Heart left ventricle (tissue), 16 donors: ENCODE data around the gene FKBP1B. TPM values are rescaled to one million over a fixed set of nuclear protein-coding genes. Genes with fewer than 3 reads are reported as not detected.

Source experiments
- ATAC-seq, 4 donors: fragments of 200-7000 bp; cut with Tn5 transposase; one replicate each; pipeline ENCODE4 v1.9.1; 2020 to 2022; ENCODE audit warnings: moderate library complexity in 4 of 4, mild to moderate bottlenecking in 3 of 4, moderate number of reproducible peaks in 1 of 4
- DNase-seq, 5 donors: peaks; one replicate each; pipeline ENCODE4 v3.0.0-alpha.2; 2020
- H3K27ac ChIP-seq, 12 donors: fragments of 200-600 bp; sonication (generic) in 4 of 12; one replicate each; pipeline versions ENCODE4 v1.5.0 to v1.8.0; 2016 to 2022; ENCODE audit warnings: mild to moderate bottlenecking in 2 of 12
- H3K27me3 ChIP-seq, 9 donors: fragments of 200-600 bp; sonication (generic) in 2 of 9; one replicate each; pipeline versions ENCODE4 v1.5.1 to v1.8.0; 2016 to 2022; ENCODE audit warnings: mild to moderate bottlenecking in 3 of 9
- H3K36me3 ChIP-seq, 9 donors: fragments of 200-600 bp; sonication (generic) in 2 of 9; one replicate each; pipeline versions ENCODE4 v1.5.0 to v1.8.0; 2018 to 2022; ENCODE audit warnings: mild to moderate bottlenecking in 2 of 9
- H3K4me1 ChIP-seq, 12 donors: fragments of 200-600 bp; sonication (generic) in 4 of 12; one replicate each; pipeline versions ENCODE4 v1.5.0 to v1.8.0; 2016 to 2022; ENCODE audit warnings: mild to moderate bottlenecking in 3 of 12
- H3K4me3 ChIP-seq, 12 donors: fragments of 200-600 bp; sonication (generic) in 4 of 12; one replicate each; pipeline versions ENCODE4 v1.5.0 to v1.8.0; 2017 to 2022; ENCODE audit warnings: mild to moderate bottlenecking in 9 of 12, moderate library complexity in 4 of 12
- H3K9me3 ChIP-seq, 12 donors: fragments of 200-600 bp; sonication (generic) in 4 of 12; one replicate each; pipeline versions ENCODE4 v1.5.0 to v1.8.0; 2016 to 2022; ENCODE audit warnings: mild to moderate bottlenecking in 1 of 12
- POLR2A ChIP-seq, 2 donors: fragments of 450-650 bp; IDR thresholded peaks; one replicate each; pipeline ENCODE4 v1.6.1; 2017; ENCODE audit warnings: antibody characterized with exemption in 2 of 2, mild to moderate bottlenecking in 2 of 2, moderate library complexity in 2 of 2
- WGBS, 4 donors: extraction: QIAGEN DNeasy Blood & Tissue Kit in 2 of 4; methylation state at CpG; one replicate each; pipeline versions ENCODE4 v1.1.5 to v1.1.7; 2013 to 2018; 5-methylcytosine and 5-hydroxymethylcytosine counted together
- intact Hi-C, 10 donors: fragments of 100-400 bp; cut with DNase I; formaldehyde crosslinking; loops; one replicate each; pipeline versions ENCODE4 v1.11.1 to v1.14.2; 2022
- polyA plus RNA-seq, 2 donors: library from polyadenylated mRNA; stranded (reverse); fragments of 200-250 nt; gene quantifications; one replicate each; pipeline ENCODE4 v1.2.3, GENCODE V29; 2013
- total RNA-seq, 9 donors: library from RNA; depleted of rRNA in 2 of 9; stranded (reverse); fragments of >200 nt in 2 of 9; fragmentation: NEBNext Ultra II Directional in 3 of 9; extraction: Animal tissue kit (Norgen Biotek cat#: 25700) in 3 of 9; gene quantifications; one replicate each; pipeline versions ENCODE4 v1.1.0 to v1.2.4, GENCODE V29; 2016 to 2023
- TF ChIP-seq, protein P1 (sequence below), 12 donors: fragments of 200-600 bp; sonication (generic) in 4 of 12; IDR thresholded peaks; one replicate each; pipeline versions ENCODE4 v1.5.0 to v1.8.0; 2018 to 2022; ENCODE audit warnings: antibody characterized with exemption in 12 of 12, mild to moderate bottlenecking in 5 of 12
- donor health status: ischemic (EF 13 %, LVEDD 7.1; RV severe dilation, severe dysfunction).
- donor health status: healthy with polysubstance abuse.
- donor health status: DM: no; HTN: yes; CAD: no.
- donor health status: DM: no; HTN: no; CAD: no.
- donor health status: ischemic (EF 25% LVEDD 6.9; RV normal size, moderate dysfunction).
- donor health status: ischemic (EF 25% LVEDD 5.7; RV mildly dilated, moderate dysfunction).
- donor health status: healthy.
- donor health status: DM: yes; HTN: yes; CAD: no.
- donor health status: ischemic (EF 35%, LVEDD 5.7; RV mildly dilated, moderate dysfunction).
- donor health status: nonischemic (EF 11% LVEDD 7.7; RV severe dilation, severe dysfunction).
- donor health status: DM: yes; HTN: yes; CAD: no.
- donor health status: PGD.
- donor health status: ischemic (EF 29% LVEDD 5.4; RV normal size, mild dysfunction).
- donor health status: nonischemic (EF 23%, LVEDD 6.1; RV moderate dilation, normal function).

The FKBP1B gene
- total and polyA plus RNA-seq, 11 donors: 1.4 to 7.6 (median 2.6) TPM

- TF ChIP-seq, protein P1, sequence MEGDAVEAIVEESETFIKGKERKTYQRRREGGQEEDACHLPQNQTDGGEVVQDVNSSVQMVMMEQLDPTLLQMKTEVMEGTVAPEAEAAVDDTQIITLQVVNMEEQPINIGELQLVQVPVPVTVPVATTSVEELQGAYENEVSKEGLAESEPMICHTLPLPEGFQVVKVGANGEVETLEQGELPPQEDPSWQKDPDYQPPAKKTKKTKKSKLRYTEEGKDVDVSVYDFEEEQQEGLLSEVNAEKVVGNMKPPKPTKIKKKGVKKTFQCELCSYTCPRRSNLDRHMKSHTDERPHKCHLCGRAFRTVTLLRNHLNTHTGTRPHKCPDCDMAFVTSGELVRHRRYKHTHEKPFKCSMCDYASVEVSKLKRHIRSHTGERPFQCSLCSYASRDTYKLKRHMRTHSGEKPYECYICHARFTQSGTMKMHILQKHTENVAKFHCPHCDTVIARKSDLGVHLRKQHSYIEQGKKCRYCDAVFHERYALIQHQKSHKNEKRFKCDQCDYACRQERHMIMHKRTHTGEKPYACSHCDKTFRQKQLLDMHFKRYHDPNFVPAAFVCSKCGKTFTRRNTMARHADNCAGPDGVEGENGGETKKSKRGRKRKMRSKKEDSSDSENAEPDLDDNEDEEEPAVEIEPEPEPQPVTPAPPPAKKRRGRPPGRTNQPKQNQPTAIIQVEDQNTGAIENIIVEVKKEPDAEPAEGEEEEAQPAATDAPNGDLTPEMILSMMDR (IDR thresholded peaks at IDR 0.05): no peak
- TF ChIP-seq POLR2A (IDR thresholded peaks at IDR 0.05): no peak
- ATAC-seq: no peak
- Histone ChIP-seq H3K4me3 (no peak overlapping the region), H3K27ac (no peak overlapping the region), H3K4me1 (no peaks in the 10 kb centered on the region), H3K27me3 (no peaks in the 10 kb centered on the region), H3K36me3 (peaks cover 0 to 14% (median 3%) of the 10 kb centered on the region in 9 donors), H3K9me3 (no peaks in the 10 kb centered on the region)
- intact Hi-C loops: no loop called here
- 68 to 93% (median 84%) methylated on average over 4 of the region's 4 CpGs for WGBS, 4 donors
- DNase-seq: no peak
Measured at GRCh38 chr2:24020244-24020643, 29.3 kb upstream of the FKBP1B start.

- Histone ChIP-seq H3K9me3 (no peaks in the 10 kb centered on the region), H3K27ac (no peak overlapping the region), H3K4me1 (no peaks in the 10 kb centered on the region), H3K36me3 (peaks cover 0 to 20% (median 6%) of the 10 kb centered on the region in 9 donors), H3K27me3 (no peaks in the 10 kb centered on the region), H3K4me3 (no peak overlapping the region)
- no peak for DNase-seq
- WGBS, 4 donors: 74 to 80% (median 77%) methylated on average over 15 to 19 of the region's 19 CpGs
- peak in 2 of 4 donors; percentile 44 to 46 for ATAC-seq
- TF ChIP-seq, protein P1 (IDR thresholded peaks at IDR 0.05): peak in 3 of 12 donors; percentile 10 to 19 (median 11)
- no peak for TF ChIP-seq POLR2A (IDR thresholded peaks at IDR 0.05)
- intact Hi-C loops: no loop called here
Measured at GRCh38 chr2:24021122-24021998, 28.2 kb upstream of the FKBP1B start.

- no peak overlapping the region for H3K27ac ChIP-seq
- 94 to 96% (median 94%) methylated on average over 10 to 14 of the region's 14 CpGs for WGBS, 4 donors
- no peaks in the 10 kb centered on the region for H3K27me3 ChIP-seq
- intact Hi-C loops: no loop called here
- DNase-seq: no peak
- TF ChIP-seq, protein P1 (IDR thresholded peaks at IDR 0.05): no peak
- TF ChIP-seq POLR2A (IDR thresholded peaks at IDR 0.05): no peak
- ATAC-seq: no peak
- H3K9me3 ChIP-seq: no peaks in the 10 kb centered on the region
- no peak overlapping the region for H3K4me3 ChIP-seq
- peaks cover 0 to 23% (median 14%) of the 10 kb centered on the region in 9 donors for H3K36me3 ChIP-seq
- no peaks in the 10 kb centered on the region for H3K4me1 ChIP-seq
Measured at GRCh38 chr2:24022324-24022974, 27.1 kb upstream of the FKBP1B start.

DNA sequence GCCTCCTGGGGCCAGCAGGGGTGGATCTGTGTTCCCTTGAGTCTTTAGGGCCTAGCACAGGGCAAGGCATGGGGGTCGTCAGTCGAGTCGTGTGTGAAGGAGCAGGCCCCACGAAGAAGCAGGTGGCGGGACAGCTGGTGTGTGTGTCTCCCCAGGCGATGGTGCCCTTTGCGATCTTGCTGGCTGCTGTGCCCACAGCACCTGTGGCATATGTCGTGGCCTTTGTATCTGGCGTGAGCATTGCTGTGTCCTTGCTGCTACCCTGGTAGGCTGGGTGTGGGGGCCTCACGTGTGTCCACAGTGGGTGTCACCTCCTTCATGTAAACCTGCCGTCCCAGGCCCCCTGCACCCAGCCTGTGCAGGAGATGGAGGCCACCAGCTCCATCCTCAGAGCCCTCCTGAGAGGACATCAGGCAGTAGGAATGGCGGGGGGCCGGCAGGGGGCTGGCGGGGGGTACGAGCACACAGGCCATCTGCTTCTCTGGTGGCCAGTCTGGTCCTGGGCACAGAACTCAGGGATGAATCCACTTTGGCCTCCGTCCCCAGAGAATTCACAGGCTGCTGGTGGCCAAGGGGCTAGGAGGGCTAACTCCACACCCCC, 26.5 kb upstream of the FKBP1B start:
- WGBS, 4 donors: 82 to 95% (median 87%) methylated on average over 14 to 16 of the region's 16 CpGs
- peaks cover 0 to 27% (median 17%) of the 10 kb centered on the region in 9 donors for H3K36me3 ChIP-seq
- no peak for DNase-seq

More for the DNA sequence above, 26.5 kb upstream of the FKBP1B start:
- intact Hi-C loops: no loop called here
- TF ChIP-seq, protein P1 (IDR thresholded peaks at IDR 0.05): no peak
- no peak for TF ChIP-seq POLR2A (IDR thresholded peaks at IDR 0.05)
- H3K4me1 ChIP-seq: no peaks in the 10 kb centered on the region
- H3K4me3 ChIP-seq: no peak overlapping the region
- no peaks in the 10 kb centered on the region for H3K9me3 ChIP-seq
- no peaks in the 10 kb centered on the region for H3K27me3 ChIP-seq
- H3K27ac ChIP-seq: no peak overlapping the region
- no peak for ATAC-seq
